ENCODE results near the gene NET1.

NET1 gene

DNA sequence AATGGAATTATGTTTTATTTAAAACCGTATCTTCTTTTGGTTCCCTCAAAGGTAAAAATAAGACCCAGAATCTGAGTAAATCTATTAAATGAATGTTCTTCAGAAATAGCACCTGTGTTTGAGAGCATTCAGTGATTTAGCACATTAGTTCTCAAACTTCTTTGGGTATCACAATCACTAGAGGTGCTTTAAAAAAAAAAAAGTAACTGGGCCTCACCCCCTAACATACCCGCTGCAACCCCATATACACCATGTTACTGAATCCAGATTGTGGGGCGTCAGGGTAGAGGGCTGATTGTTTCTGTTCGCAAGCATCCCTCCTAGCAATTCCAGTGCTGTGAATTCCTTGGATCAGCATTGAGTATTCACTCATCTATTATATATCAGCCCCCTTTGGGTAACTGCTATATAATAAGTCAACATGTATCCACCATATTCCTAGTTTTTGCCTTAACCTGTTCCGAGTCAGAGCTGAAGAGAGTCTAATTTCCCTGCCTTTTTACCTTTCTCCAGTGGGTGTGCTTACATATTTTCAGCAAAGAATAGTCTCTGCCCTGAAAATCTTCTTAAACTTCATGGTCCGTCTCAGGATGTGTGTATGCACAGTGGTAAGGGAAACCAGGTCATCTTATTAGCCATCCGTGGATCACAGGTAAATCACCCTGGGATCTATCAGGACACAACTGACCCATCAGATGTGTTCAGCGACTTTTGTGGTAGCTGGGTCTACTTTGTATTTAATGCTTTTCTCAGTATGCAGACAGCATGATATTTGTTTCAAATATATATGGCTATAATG is 46.8 kb downstream of the NET1 start:
- Histone ChIP-seq H3K27me3 (ENCODE audit: insufficient read depth, low read length, poor library complexity) (no peaks in the 10 kb centered on the region), H3K4me3 (ENCODE audit: low read length) (no peak overlapping the region), H3K36me3 (ENCODE audit: control insufficient read depth, insufficient read depth, low read length) (peaks cover 6% of the 10 kb centered on the region), H2BK5ac (ENCODE audit: low read length) (no peak overlapping the region), H3K56ac (ENCODE audit: low read length) (no peak overlapping the region), H3K79me1 (ENCODE audit: low read length) (no peaks in the 10 kb centered on the region), H3K18ac (ENCODE audit: low read length) (no peak overlapping the region), H3K4me2 (ENCODE audit: low read length) (no peak overlapping the region), H3K23ac (ENCODE audit: low read length) (no peak overlapping the region), H3K9ac (ENCODE audit: low read length) (no peak overlapping the region), H3K79me2 (ENCODE audit: control insufficient read depth, insufficient read depth, low read length) (no peaks in the 10 kb centered on the region), H2BK120ac (ENCODE audit: low read depth, low read length) (no peak overlapping the region), H3K4ac (ENCODE audit: low read depth, low read length) (no peak overlapping the region), H3K4me1 (ENCODE audit: control insufficient read depth, low read depth, low read length) (peaks cover 6% of the 10 kb centered on the region), H2AK5ac (ENCODE audit: low read length) (no peak overlapping the region), H2BK15ac (replicated peaks; ENCODE audit: low read depth) (no peak overlapping the region), H4K8ac (ENCODE audit: low read depth, low read length) (no peak overlapping the region), H4K5ac (ENCODE audit: low read length) (no peak overlapping the region), H3K27ac (ENCODE audit: low read depth, low read length) (no peak overlapping the region)
- no CpG with 5 or more reads among the region's 8 CpGs for WGBS (ENCODE audit: extremely low coverage, insufficient coverage, low lambda C conversion rate)
- DNase-seq = no peak

DNA sequence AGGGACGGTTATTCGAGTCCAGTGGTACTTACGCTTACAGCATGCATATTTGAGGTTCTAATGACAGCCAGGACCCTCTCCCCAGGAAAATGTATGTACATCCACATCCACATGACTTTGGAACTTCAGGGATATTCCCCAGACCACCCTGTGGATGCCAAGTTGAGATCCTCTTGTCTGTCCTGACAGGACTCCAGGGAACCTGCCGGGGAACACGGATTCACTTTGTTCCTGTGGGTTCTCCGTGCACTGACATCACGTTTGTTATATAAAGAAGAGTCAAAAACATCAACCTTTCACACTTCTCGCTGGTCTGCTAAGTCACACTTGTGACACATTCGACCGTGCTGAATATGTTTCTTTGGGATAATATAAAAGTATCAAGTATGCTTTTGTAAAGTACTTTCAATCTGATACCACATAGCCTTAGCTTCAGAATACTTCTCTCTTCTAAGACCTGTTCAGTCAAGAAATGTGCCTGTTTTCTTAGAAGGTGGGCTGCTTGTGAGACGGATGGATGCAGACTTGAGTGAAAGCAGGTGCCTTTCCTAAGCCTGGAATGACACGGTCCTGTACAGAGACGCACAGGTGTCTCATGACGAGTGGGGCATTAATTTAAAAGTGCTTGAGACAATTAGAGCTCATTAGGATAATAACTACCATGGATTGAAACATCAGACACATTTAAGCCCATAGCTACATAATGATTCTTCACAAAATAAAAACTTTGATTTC is 48.3 kb downstream of the NET1 start:
- Histone ChIP-seq H3K36me3 (ENCODE audit: control insufficient read depth, insufficient read depth, low read length) (peaks cover 4% of the 10 kb centered on the region), H2BK15ac (replicated peaks; ENCODE audit: low read depth) (no peak overlapping the region), H4K8ac (ENCODE audit: low read depth, low read length) (no peak overlapping the region), H4K5ac (ENCODE audit: low read length) (no peak overlapping the region), H3K79me2 (ENCODE audit: control insufficient read depth, insufficient read depth, low read length) (no peaks in the 10 kb centered on the region), H2BK120ac (ENCODE audit: low read depth, low read length) (no peak overlapping the region), H3K4me3 (ENCODE audit: low read length) (no peak overlapping the region), H3K23ac (ENCODE audit: low read length) (no peak overlapping the region), H3K27ac (ENCODE audit: low read depth, low read length) (no peak overlapping the region), H3K79me1 (ENCODE audit: low read length) (no peaks in the 10 kb centered on the region), H3K9ac (ENCODE audit: low read length) (no peak overlapping the region), H3K56ac (ENCODE audit: low read length) (no peak overlapping the region), H3K18ac (ENCODE audit: low read length) (no peak overlapping the region), H2BK5ac (ENCODE audit: low read length) (no peak overlapping the region), H3K4ac (ENCODE audit: low read depth, low read length) (no peak overlapping the region), H3K4me2 (ENCODE audit: low read length) (no peak overlapping the region), H3K27me3 (ENCODE audit: insufficient read depth, low read length, poor library complexity) (no peaks in the 10 kb centered on the region), H2AK5ac (ENCODE audit: low read length) (no peak overlapping the region), H3K4me1 (ENCODE audit: control insufficient read depth, low read depth, low read length) (peaks cover 8% of the 10 kb centered on the region)
- DNase-seq = no peak
- no CpG with 5 or more reads among the region's 14 CpGs for WGBS (ENCODE audit: extremely low coverage, insufficient coverage, low lambda C conversion rate)

DNA sequence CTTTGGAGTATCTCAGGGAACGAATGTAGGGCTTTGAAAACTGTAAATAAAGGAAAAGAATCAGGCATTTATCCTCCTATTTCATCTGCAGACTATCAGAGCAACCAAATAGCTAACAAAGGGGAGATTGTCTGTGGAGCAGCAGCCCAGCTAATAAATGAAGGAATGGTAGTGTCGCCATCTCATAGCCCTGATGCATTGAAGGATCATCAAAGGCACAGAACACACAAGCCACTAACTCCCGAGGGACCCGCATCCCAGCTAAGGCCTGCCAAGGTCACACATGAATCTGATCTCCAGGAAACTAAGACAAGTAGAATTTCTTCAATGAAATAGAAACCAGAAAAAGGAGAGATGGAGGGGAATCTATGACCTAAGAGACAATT is 48.8 kb downstream of the NET1 start:
- no peak overlapping the region for H2BK120ac ChIP-seq (ENCODE audit: low read depth, low read length)
- H2AK5ac ChIP-seq (ENCODE audit: low read length) = no peak overlapping the region
- no peaks in the 10 kb centered on the region for H3K79me2 ChIP-seq (ENCODE audit: control insufficient read depth, insufficient read depth, low read length)
- DNase-seq = no peak
- no peak overlapping the region for H3K4ac ChIP-seq (ENCODE audit: low read depth, low read length)
- peaks cover 4% of the 10 kb centered on the region for H3K36me3 ChIP-seq (ENCODE audit: control insufficient read depth, insufficient read depth, low read length)
- H3K27ac ChIP-seq (ENCODE audit: low read depth, low read length) = no peak overlapping the region
- H3K4me3 ChIP-seq (ENCODE audit: low read length) = no peak overlapping the region
- H3K4me1 ChIP-seq (ENCODE audit: control insufficient read depth, low read depth, low read length) = peaks cover 8% of the 10 kb centered on the region
- no peaks in the 10 kb centered on the region for H3K79me1 ChIP-seq (ENCODE audit: low read length)
- no peak overlapping the region for H2BK5ac ChIP-seq (ENCODE audit: low read length)
- H3K27me3 ChIP-seq (ENCODE audit: insufficient read depth, low read length, poor library complexity) = no peaks in the 10 kb centered on the region
- no peak overlapping the region for H3K18ac ChIP-seq (ENCODE audit: low read length)
- H3K4me2 ChIP-seq (ENCODE audit: low read length) = no peak overlapping the region
- no peak overlapping the region for H4K5ac ChIP-seq (ENCODE audit: low read length)
- H3K9ac ChIP-seq (ENCODE audit: low read length) = no peak overlapping the region
- H3K56ac ChIP-seq (ENCODE audit: low read length) = no peak overlapping the region
- H3K23ac ChIP-seq (ENCODE audit: low read length) = no peak overlapping the region
- no CpG with 5 or more reads among the region's 4 CpGs for WGBS (ENCODE audit: extremely low coverage, insufficient coverage, low lambda C conversion rate)
- H4K8ac ChIP-seq (ENCODE audit: low read depth, low read length) = no peak overlapping the region
- H2BK15ac ChIP-seq (replicated peaks; ENCODE audit: low read depth) = no peak overlapping the region

DNA sequence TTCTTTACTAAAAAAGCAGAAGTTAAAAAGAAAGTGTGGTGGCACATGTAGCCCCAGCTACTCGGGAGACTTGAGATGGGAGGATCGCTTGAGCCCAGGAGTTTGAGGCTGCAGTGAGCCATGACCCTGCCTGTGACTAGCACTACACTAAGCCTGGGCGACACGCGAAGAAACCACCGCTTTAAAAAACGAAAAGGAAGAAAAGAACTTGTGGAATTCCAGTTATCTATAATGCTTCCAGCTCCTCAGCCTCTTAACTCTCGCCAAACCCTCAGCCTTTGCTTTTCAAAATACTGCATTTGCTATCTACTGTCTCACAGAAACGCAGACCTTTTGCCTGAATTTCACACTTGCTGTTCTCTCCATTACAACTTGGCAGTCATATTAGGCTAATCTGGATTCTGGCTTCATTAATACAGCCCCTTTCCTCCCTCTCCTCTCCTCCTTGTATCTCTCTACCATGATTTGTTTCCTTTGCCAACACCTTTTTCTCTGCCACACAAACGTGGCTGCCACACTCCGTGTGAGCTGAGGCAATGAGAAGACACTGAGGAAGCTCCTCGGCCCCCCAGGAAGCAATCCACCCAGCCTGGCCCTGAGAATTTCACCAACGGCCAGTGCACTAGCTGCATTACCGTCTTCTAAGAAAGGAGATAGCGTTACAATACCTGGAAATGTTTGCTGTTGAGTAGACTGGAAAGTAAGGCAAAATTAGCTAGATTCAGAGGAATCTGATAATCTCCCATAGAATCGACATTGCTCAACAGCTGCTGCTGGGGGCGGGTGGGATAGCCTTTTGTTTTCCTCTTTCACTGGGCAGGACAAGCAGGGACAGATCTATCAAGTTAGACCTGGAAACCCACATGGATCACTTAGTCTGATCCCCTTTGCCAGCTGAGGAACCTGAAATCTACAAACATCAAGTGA is 49.8 kb downstream of the NET1 start:
- Histone ChIP-seq H3K4ac (ENCODE audit: low read depth, low read length) (no peak overlapping the region), H3K4me3 (ENCODE audit: low read length) (no peak overlapping the region), H3K4me1 (ENCODE audit: control insufficient read depth, low read depth, low read length) (peaks cover 13% of the 10 kb centered on the region), H2BK15ac (replicated peaks; ENCODE audit: low read depth) (no peak overlapping the region), H4K8ac (ENCODE audit: low read depth, low read length) (no peak overlapping the region), H3K4me2 (ENCODE audit: low read length) (no peak overlapping the region), H3K23ac (ENCODE audit: low read length) (no peak overlapping the region), H3K27ac (ENCODE audit: low read depth, low read length) (peak overlapping the region; percentile 60), H3K27me3 (ENCODE audit: insufficient read depth, low read length, poor library complexity) (no peaks in the 10 kb centered on the region), H2AK5ac (ENCODE audit: low read length) (no peak overlapping the region), H3K79me1 (ENCODE audit: low read length) (no peaks in the 10 kb centered on the region), H3K36me3 (ENCODE audit: control insufficient read depth, insufficient read depth, low read length) (peaks cover 2% of the 10 kb centered on the region), H2BK5ac (ENCODE audit: low read length) (no peak overlapping the region), H2BK120ac (ENCODE audit: low read depth, low read length) (no peak overlapping the region), H3K9ac (ENCODE audit: low read length) (no peak overlapping the region), H3K18ac (ENCODE audit: low read length) (no peak overlapping the region), H4K5ac (ENCODE audit: low read length) (no peak overlapping the region), H3K79me2 (ENCODE audit: control insufficient read depth, insufficient read depth, low read length) (no peaks in the 10 kb centered on the region), H3K56ac (ENCODE audit: low read length) (peak overlapping the region; percentile 17)
- no CpG with 5 or more reads among the region's 17 CpGs for WGBS (ENCODE audit: extremely low coverage, insufficient coverage, low lambda C conversion rate)
- peak; percentile 61 for DNase-seq

DNA sequence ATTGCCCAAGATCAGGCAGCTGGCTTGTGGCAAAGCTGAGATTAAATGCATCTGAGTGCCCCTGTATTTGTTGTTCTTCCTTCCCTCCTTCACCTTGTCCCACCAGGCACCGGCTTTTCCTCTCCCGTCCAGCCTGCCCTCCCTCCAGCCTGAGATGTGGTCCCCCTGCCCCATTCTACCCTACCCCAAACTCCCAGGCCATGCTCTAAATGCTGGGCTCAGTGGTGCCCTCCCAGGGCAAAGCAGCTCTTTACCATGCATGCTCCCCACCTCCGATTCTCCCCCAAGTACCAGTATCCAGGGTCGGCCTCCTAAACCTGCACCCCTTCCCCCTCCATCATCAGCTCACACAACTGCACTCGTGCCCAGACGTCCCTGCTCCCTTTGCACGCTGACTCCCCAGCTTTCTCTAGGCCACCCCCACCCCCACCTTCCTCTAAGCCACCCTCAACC is 50.5 kb downstream of the NET1 start:
- Histone ChIP-seq H3K4me3 (ENCODE audit: low read length) (no peak overlapping the region), H3K79me1 (ENCODE audit: low read length) (no peaks in the 10 kb centered on the region), H3K18ac (ENCODE audit: low read length) (no peak overlapping the region), H3K4me1 (ENCODE audit: control insufficient read depth, low read depth, low read length) (peaks cover 14% of the 10 kb centered on the region), H4K8ac (ENCODE audit: low read depth, low read length) (no peak overlapping the region), H3K9ac (ENCODE audit: low read length) (no peak overlapping the region), H2AK5ac (ENCODE audit: low read length) (no peak overlapping the region), H2BK15ac (replicated peaks; ENCODE audit: low read depth) (no peak overlapping the region), H3K36me3 (ENCODE audit: control insufficient read depth, insufficient read depth, low read length) (peaks cover 2% of the 10 kb centered on the region), H3K56ac (ENCODE audit: low read length) (peak overlapping the region; percentile 17), H2BK5ac (ENCODE audit: low read length) (no peak overlapping the region), H3K27me3 (ENCODE audit: insufficient read depth, low read length, poor library complexity) (no peaks in the 10 kb centered on the region), H4K5ac (ENCODE audit: low read length) (no peak overlapping the region), H3K79me2 (ENCODE audit: control insufficient read depth, insufficient read depth, low read length) (no peaks in the 10 kb centered on the region), H3K4ac (ENCODE audit: low read depth, low read length) (no peak overlapping the region), H2BK120ac (ENCODE audit: low read depth, low read length) (no peak overlapping the region), H3K23ac (ENCODE audit: low read length) (no peak overlapping the region), H3K27ac (ENCODE audit: low read depth, low read length) (peak overlapping the region; percentile 60), H3K4me2 (ENCODE audit: low read length) (no peak overlapping the region)
- no CpG with 5 or more reads among the region's 7 CpGs for WGBS (ENCODE audit: extremely low coverage, insufficient coverage, low lambda C conversion rate)
- no peak for DNase-seq
